NCI-H146 treated with DMSO at 0.1 percent for 48 hours (cell line): ENCODE results near the gene USP38.
"Not testable (repeated sequence)": the region's sequence is repeated elsewhere in the genome, so short reads cannot be mapped to it uniquely, and the experiment has no call there.

Experiments
- DNase-seq: peaks from one replicate; lab custom pipeline; 2025; ENCODE audit not compliant: unreplicated experiment; lab: John Stamatoyannopoulos, UW

The USP38 gene

GRCh38 chr4:143203577-143203976, 18.9 kb downstream of the USP38 start:
- DNase-seq, result no peak

- no peak for DNase-seq
These were observed 22.8 kb downstream of the USP38 start for GRCh38 chr4:143207555-143207954.

- no peak for DNase-seq
These were observed 27.8 kb downstream of the USP38 start for GRCh38 chr4:143212566-143212965.

GRCh38 chr4:143215873-143216272, 31.2 kb downstream of the USP38 start:
- no peak for DNase-seq

- DNase-seq, result no peak
These were observed 39.5 kb downstream of the USP38 start for GRCh38 chr4:143224255-143224654.

- DNase-seq, result no peak
These were observed 40.5 kb downstream of the USP38 start for GRCh38 chr4:143225167-143225566.

GRCh38 chr4:143230683-143231082, 46.0 kb downstream of the USP38 start:
- DNase-seq, result no peak

GRCh38 chr4:143232277-143232676, 47.6 kb downstream of the USP38 start:
- no peak for DNase-seq

- no peak for DNase-seq
These were observed 49.4 kb downstream of the USP38 start for GRCh38 chr4:143234153-143234552.

- not testable (repeated sequence) for DNase-seq
These were observed 52.5 kb downstream of the USP38 start for GRCh38 chr4:143237195-143237594.

GRCh38 chr4:143240939-143241679, 56.4 kb downstream of the USP38 start:
- DNase-seq, result no peak

- no peak for DNase-seq
These were observed 57.2 kb downstream of the USP38 start for GRCh38 chr4:143241892-143242291.

GRCh38 chr4:143243041-143243440, 58.3 kb downstream of the USP38 start:
- no peak for DNase-seq

GRCh38 chr4:143246977-143247376, 62.3 kb downstream of the USP38 start:
- no peak for DNase-seq

GRCh38 chr4:143247866-143248265, 63.1 kb downstream of the USP38 start:
- DNase-seq, result no peak

GRCh38 chr4:143248827-143249226, 64.1 kb downstream of the USP38 start:
- no peak for DNase-seq

- no peak for DNase-seq
These were observed 65.9 kb downstream of the USP38 start for GRCh38 chr4:143250617-143251016.

GRCh38 chr4:143251348-143251747, 66.6 kb downstream of the USP38 start:
- no peak for DNase-seq

GRCh38 chr4:143251779-143252178, 67.1 kb downstream of the USP38 start:
- no peak for DNase-seq

- no peak for DNase-seq
These were observed 67.8 kb downstream of the USP38 start for GRCh38 chr4:143252478-143252877.

GRCh38 chr4:143253166-143253565, 68.4 kb downstream of the USP38 start:
- DNase-seq, result no peak

GRCh38 chr4:143254491-143255226, 69.9 kb downstream of the USP38 start:
- no peak for DNase-seq

- no peak for DNase-seq
These were observed 71.7 kb downstream of the USP38 start for GRCh38 chr4:143256456-143256855.
